Measurements from ENCODE around the gene THSD7A. TPM values are rescaled to one million over a fixed set of nuclear protein-coding genes. Genes with fewer than 3 reads are reported as not detected.

The THSD7A gene
- polyA plus RNA-seq, 1 experiment, result 0.06 TPM

GRCh38 chr7:11492307-11492706 lies 339.7 kb downstream of the THSD7A start:
- ChIA-PET CTCF (interaction anchor here (0.5 kb wide), 1 partner anchor 16 kb away, joined by 3 read pairs; no protein-coding TSS in a partner anchor), POLR2A (interaction anchor here (0.6 kb wide), 1 partner anchor 1052 kb away, joined by 4 read pairs; no protein-coding TSS in a partner anchor)
- no peak for TF ChIP-seq CTCF (IDR thresholded peaks at IDR 0.05; ENCODE audit: low read depth, low read length)
- Histone ChIP-seq H3K9me3 (ENCODE audit: control insufficient read depth, insufficient read depth, low read length) (no peaks in the 10 kb centered on the region), H3K4me3 (ENCODE audit: low read depth, low read length) (no peak overlapping the region), H3K27me3 (ENCODE audit: control insufficient read depth, insufficient read depth, low read length) (no peaks in the 10 kb centered on the region), H3K27ac (ENCODE audit: low read depth, low read length) (no peak overlapping the region)
- no peak for DNase-seq (ENCODE audit: low read depth, low spot score)

- no peak overlapping the region for H3K27ac ChIP-seq (ENCODE audit: low read depth, low read length)
- H3K27me3 ChIP-seq (ENCODE audit: control insufficient read depth, insufficient read depth, low read length), result no peaks in the 10 kb centered on the region
- ChIA-PET POLR2A (no interaction called here), CTCF (no interaction called here)
- no peaks in the 10 kb centered on the region for H3K9me3 ChIP-seq (ENCODE audit: control insufficient read depth, insufficient read depth, low read length)
- no peak overlapping the region for H3K4me3 ChIP-seq (ENCODE audit: low read depth, low read length)
- no peak for TF ChIP-seq CTCF (IDR thresholded peaks at IDR 0.05; ENCODE audit: low read depth, low read length)
- DNase-seq (ENCODE audit: low read depth, low spot score), result no peak
Measured at GRCh38 chr7:11491811-11492210, 340.2 kb downstream of the THSD7A start.

- CTCF ChIA-PET, result no interaction called here
- no peak for TF ChIP-seq CTCF (IDR thresholded peaks at IDR 0.05; ENCODE audit: low read depth, low read length)
- no peaks in the 10 kb centered on the region for H3K27me3 ChIP-seq (ENCODE audit: control insufficient read depth, insufficient read depth, low read length)
- no peak for DNase-seq (ENCODE audit: low read depth, low spot score)
- POLR2A ChIA-PET, result no interaction called here
- H3K4me3 ChIP-seq (ENCODE audit: low read depth, low read length), result no peak overlapping the region
- H3K27ac ChIP-seq (ENCODE audit: low read depth, low read length), result no peak overlapping the region
- H3K9me3 ChIP-seq (ENCODE audit: control insufficient read depth, insufficient read depth, low read length), result no peaks in the 10 kb centered on the region
Measured at GRCh38 chr7:11489280-11489679, 342.7 kb downstream of the THSD7A start.

- Histone ChIP-seq H3K27me3 (ENCODE audit: control insufficient read depth, insufficient read depth, low read length) (no peaks in the 10 kb centered on the region), H3K4me3 (ENCODE audit: low read depth, low read length) (no peak overlapping the region), H3K9me3 (ENCODE audit: control insufficient read depth, insufficient read depth, low read length) (no peaks in the 10 kb centered on the region), H3K27ac (ENCODE audit: low read depth, low read length) (no peak overlapping the region)
- ChIA-PET POLR2A (no interaction called here), CTCF (no interaction called here)
- TF ChIP-seq CTCF (IDR thresholded peaks at IDR 0.05; ENCODE audit: low read depth, low read length), result no peak
- no peak for DNase-seq (ENCODE audit: low read depth, low spot score)
Measured at GRCh38 chr7:11486271-11486670, 345.7 kb downstream of the THSD7A start.

- Histone ChIP-seq H3K27ac (ENCODE audit: low read depth, low read length) (no peak overlapping the region), H3K4me3 (ENCODE audit: low read depth, low read length) (no peak overlapping the region), H3K27me3 (ENCODE audit: control insufficient read depth, insufficient read depth, low read length) (no peaks in the 10 kb centered on the region), H3K9me3 (ENCODE audit: control insufficient read depth, insufficient read depth, low read length) (no peaks in the 10 kb centered on the region)
- no peak for TF ChIP-seq CTCF (IDR thresholded peaks at IDR 0.05; ENCODE audit: low read depth, low read length)
- POLR2A ChIA-PET, result no interaction called here
- CTCF ChIA-PET, result no interaction called here
- no peak for DNase-seq (ENCODE audit: low read depth, low spot score)
Measured at GRCh38 chr7:11485636-11486035, 346.4 kb downstream of the THSD7A start.
